22Rv1 (cell line): ENCODE measurements around the gene OGFR.
A peak's percentile ranks its signal among the peaks of the same experiment; 100 is the strongest.

ENCODE experiments used
- ZFX ChIP-seq: fragments of 450-650 bp; IDR thresholded peaks from 2 replicates; pipeline ENCODE4 v1.6.1; 2017; ENCODE audit warnings: antibody characterized with exemption, borderline replicate concordance
- TF ChIP-seq, protein P1 (sequence below): fragments of 450-650 bp; IDR thresholded peaks from 2 replicates; pipeline ENCODE4 v1.5.1; 2017; ENCODE audit warnings: mild to moderate bottlenecking

DNA sequence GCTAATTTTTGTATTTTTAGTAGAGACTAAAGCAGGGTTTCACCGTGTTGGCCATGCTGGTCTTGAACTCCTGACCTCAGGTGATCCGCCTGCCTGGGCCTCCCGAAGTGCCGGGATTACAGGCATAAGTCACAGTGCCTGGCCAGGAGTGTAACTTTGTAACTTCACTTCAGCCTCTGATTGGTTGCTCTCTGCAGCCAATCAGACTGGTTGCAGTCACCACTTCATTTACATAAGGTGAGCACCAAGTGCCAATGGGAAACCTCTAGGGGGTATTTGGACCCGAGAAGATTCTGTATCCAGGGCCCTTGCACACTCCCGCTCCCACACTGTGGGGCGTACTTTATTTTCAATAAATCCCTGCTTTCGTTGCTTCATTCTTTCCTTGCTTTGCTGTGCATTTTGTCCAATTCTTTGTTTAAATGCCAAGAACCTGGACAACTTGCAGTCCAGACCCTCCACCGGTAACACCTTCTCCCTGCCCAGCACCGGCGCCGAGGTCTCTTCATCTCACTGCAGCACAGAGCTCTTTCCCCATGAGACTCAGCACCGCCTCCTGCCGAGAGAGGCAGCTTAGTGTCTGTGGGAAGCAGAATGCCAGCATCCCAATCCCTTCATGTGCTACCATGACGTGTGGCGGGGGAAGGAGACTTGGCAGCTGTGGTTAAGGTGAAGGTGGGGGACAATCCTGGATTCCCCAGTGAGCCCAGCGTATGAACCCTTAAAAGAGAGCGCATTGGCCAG lies 22.3 kb upstream of the OGFR start:
- TF ChIP-seq, protein P1, sequence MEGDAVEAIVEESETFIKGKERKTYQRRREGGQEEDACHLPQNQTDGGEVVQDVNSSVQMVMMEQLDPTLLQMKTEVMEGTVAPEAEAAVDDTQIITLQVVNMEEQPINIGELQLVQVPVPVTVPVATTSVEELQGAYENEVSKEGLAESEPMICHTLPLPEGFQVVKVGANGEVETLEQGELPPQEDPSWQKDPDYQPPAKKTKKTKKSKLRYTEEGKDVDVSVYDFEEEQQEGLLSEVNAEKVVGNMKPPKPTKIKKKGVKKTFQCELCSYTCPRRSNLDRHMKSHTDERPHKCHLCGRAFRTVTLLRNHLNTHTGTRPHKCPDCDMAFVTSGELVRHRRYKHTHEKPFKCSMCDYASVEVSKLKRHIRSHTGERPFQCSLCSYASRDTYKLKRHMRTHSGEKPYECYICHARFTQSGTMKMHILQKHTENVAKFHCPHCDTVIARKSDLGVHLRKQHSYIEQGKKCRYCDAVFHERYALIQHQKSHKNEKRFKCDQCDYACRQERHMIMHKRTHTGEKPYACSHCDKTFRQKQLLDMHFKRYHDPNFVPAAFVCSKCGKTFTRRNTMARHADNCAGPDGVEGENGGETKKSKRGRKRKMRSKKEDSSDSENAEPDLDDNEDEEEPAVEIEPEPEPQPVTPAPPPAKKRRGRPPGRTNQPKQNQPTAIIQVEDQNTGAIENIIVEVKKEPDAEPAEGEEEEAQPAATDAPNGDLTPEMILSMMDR: peak; percentile 70
- TF ChIP-seq ZFX: no peak
